Right lobe of liver (tissue), 4 donors: Measurements from ENCODE around the gene ATP6V1F.

Experiments
- POLR2A ChIP-seq: fragments of 450-650 bp; IDR thresholded peaks from one replicate; pipeline ENCODE4 v1.6.1; 2017; ENCODE audit warnings: antibody characterized with exemption, mild to moderate bottlenecking
- TF ChIP-seq, protein P1 (sequence below), 4 donors: fragments of 200-600 bp in 3 of 4; fragments of 450-650 bp in 1 of 4; IDR thresholded peaks; one replicate each; pipeline versions ENCODE4 v1.5.1 to v1.8.0; 2016 to 2022; ENCODE audit warnings: antibody characterized with exemption in 4 of 4, mild to moderate bottlenecking in 2 of 4
- donor health status: DM: no; HTN: no; CAD: no.
- donor health status: DM: no; HTN: no; CAD: no.
- donor health status: DM: no; HTN: yes; CAD: no.

DNA sequence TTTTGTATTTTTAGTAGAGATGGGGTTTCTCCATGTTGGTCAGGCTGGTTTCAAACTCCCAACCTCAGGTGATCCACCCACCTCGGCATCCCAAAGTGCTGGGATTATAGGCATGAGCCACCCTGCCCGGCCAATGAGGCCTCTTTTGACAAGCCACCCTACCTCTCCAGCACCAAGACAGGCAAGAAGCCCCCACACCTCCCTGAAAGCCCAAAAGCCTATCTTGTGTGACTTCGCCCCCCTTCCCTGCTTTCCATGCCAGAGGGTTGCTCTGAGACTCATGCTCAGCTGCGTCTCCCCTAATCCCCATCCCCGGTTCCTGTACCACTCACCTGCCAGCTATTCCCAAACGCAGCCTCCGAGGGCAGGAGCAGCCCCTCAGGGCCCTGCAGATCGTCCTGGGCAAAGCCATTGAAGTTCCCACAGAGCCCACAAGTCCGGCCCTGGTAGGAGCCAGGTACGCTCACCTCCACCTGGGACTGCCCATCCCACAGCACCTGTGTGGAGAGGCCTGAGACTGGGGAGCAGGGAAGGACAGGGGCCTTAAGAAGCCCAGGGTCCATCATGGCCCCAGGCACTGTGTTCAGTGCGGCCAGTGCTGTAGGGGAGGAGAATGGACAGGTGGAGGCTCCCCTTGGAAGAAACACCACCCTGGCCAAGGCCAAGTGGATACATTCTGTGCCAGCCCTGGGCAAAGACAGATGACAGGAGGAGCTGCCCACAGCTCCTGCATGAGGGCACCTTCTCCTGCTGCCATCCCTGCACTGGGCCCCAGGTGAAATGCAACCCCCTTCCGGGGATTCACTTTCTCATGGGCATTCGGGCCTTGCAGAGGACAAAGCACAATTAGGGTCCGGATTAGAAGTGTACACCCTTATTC lies 15.8 kb downstream of the ATP6V1F start:
- TF ChIP-seq, protein P1, sequence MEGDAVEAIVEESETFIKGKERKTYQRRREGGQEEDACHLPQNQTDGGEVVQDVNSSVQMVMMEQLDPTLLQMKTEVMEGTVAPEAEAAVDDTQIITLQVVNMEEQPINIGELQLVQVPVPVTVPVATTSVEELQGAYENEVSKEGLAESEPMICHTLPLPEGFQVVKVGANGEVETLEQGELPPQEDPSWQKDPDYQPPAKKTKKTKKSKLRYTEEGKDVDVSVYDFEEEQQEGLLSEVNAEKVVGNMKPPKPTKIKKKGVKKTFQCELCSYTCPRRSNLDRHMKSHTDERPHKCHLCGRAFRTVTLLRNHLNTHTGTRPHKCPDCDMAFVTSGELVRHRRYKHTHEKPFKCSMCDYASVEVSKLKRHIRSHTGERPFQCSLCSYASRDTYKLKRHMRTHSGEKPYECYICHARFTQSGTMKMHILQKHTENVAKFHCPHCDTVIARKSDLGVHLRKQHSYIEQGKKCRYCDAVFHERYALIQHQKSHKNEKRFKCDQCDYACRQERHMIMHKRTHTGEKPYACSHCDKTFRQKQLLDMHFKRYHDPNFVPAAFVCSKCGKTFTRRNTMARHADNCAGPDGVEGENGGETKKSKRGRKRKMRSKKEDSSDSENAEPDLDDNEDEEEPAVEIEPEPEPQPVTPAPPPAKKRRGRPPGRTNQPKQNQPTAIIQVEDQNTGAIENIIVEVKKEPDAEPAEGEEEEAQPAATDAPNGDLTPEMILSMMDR (IDR thresholded peaks at IDR 0.05), result no peak
- TF ChIP-seq POLR2A, result no peak
